Endodermal cell (in vitro differentiated cells): Measurements from ENCODE around the gene OIT3. TPM values are rescaled to one million over a fixed set of nuclear protein-coding genes. Genes with fewer than 3 reads are reported as not detected.

Source experiments
- DNase-seq: peaks from one replicate; pipeline ENCODE4 v3.0.0-alpha.2; 2017
- H3K27ac ChIP-seq: 2 replicates; pipeline ENCODE4 v1.5.1; 2013; ENCODE audit warnings: mild to moderate bottlenecking, low read depth, low read length, moderate library complexity
- H3K27me3 ChIP-seq: 2 replicates; pipeline ENCODE4 v1.6.1; 2013; ENCODE audit warnings: mild to moderate bottlenecking, low read length, moderate library complexity; ENCODE audit not compliant: insufficient read depth, control insufficient read depth, poor library complexity, severe bottlenecking
- H3K36me3 ChIP-seq: 2 replicates; pipeline ENCODE4 v1.7.0; 2013; ENCODE audit warnings: mild to moderate bottlenecking, low read length, moderate library complexity; ENCODE audit not compliant: control insufficient read depth, insufficient read depth
- H3K4me1 ChIP-seq: one replicate; pipeline ENCODE4 v1.7.0; 2013; ENCODE audit warnings: low read length; ENCODE audit not compliant: control insufficient read depth, insufficient read depth
- H3K4me3 ChIP-seq: 2 replicates; pipeline ENCODE4 v1.5.1; 2013; ENCODE audit warnings: mild to moderate bottlenecking, low read length, moderate library complexity
- H3K9ac ChIP-seq: 2 replicates; pipeline ENCODE4 v1.6.1; 2013; ENCODE audit warnings: mild to moderate bottlenecking, low read length, moderate library complexity; ENCODE audit not compliant: poor library complexity, severe bottlenecking; ENCODE audit errors: extremely low read depth
- H3K9me3 ChIP-seq: 2 replicates; pipeline ENCODE4 v1.6.1; 2013; ENCODE audit warnings: mild to moderate bottlenecking, low read length, moderate library complexity; ENCODE audit not compliant: control insufficient read depth
- H3K27ac Mint-ChIP-seq: 2 replicates; pipeline ENCODE4 v1.8.0; 2020; ENCODE audit warnings: mixed read lengths
- H3K27me3 Mint-ChIP-seq: 2 replicates; pipeline ENCODE4 v1.8.0; 2021; ENCODE audit warnings: mild to moderate bottlenecking, mixed read lengths; ENCODE audit not compliant: insufficient read depth
- H3K36me3 Mint-ChIP-seq: 2 replicates; pipeline ENCODE4 v1.8.0; 2020; ENCODE audit warnings: low read depth, mixed read lengths
- H3K4me1 Mint-ChIP-seq: 2 replicates; pipeline ENCODE4 v1.8.0; 2020; ENCODE audit warnings: mixed read lengths
- H3K4me3 Mint-ChIP-seq: 2 replicates; pipeline ENCODE4 v1.8.0; 2020; ENCODE audit warnings: mild to moderate bottlenecking, moderate library complexity, mixed read lengths
- H3K9me3 Mint-ChIP-seq: 2 replicates; pipeline ENCODE4 v1.8.0; 2020; ENCODE audit warnings: mild to moderate bottlenecking, mixed read lengths
- CTCF ChIP-seq: fragments of 200-600 bp; sonication (generic); conservative IDR thresholded peaks from 2 replicates; pipeline ENCODE4 v1.5.0; 2021; ENCODE audit warnings: antibody characterized with exemption, mild to moderate bottlenecking
- WGBS, 2 experiments: methylation state at CpG; one replicate each; pipeline versions ENCODE4 v1.1.5 to v1.1.7; 2013; ENCODE audit warnings: missing lambda C conversion rate in 2 of 2, mixed read lengths in 1 of 2; ENCODE audit not compliant: insufficient coverage in 1 of 2, insufficient read length in 1 of 2; 5-methylcytosine and 5-hydroxymethylcytosine counted together
- total RNA-seq, 2 donors: library from RNA; stranded (reverse); fragmentation: NEBNext Ultra II Directional in 1 of 2; extraction: Animal tissue kit (Norgen Biotek cat#: 25700) in 1 of 2; gene quantifications; 2 replicates in 1 of 2; 3 replicates in 1 of 2; pipeline ENCODE4 v1.2.1, GENCODE V29; 2021

The OIT3 gene
- total RNA-seq, 2 donors from 2014 or later, result 0.13 TPM; not detected in 1

DNA sequence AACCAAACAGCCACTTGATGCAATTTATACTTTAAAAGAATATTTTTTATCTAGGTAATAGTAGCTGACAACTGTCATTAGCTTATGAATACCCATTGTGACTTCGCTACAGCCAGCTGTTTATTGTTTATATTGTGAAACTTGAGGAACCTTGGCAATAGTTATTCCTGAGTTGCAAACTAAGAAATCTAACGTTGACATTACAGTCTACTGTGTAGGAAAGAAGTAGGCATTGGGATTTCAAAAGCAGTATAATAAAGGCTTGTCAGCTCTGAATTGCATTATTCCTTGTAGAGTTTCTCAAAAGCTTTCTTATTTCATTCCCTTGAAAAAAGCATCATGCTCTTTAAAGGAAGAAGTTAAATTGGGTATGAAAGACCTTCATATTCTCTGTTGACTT lies 42.7 kb upstream of the OIT3 start:
- Mint-ChIP-seq H3K4me3 (no peak overlapping the region), H3K36me3 (peaks cover 44% of the 10 kb centered on the region), H3K27me3 (no peaks in the 10 kb centered on the region), H3K4me1 (no peaks in the 10 kb centered on the region), H3K9me3 (peaks cover 28% of the 10 kb centered on the region), H3K27ac (no peak overlapping the region)
- Histone ChIP-seq H3K9ac (no peak overlapping the region), H3K27ac (no peak overlapping the region), H3K9me3 (peaks cover 31% of the 10 kb centered on the region), H3K27me3 (no peaks in the 10 kb centered on the region), H3K4me1 (no peaks in the 10 kb centered on the region), H3K4me3 (no peak overlapping the region), H3K36me3 (no peaks in the 10 kb centered on the region)
- 94 to 99% methylated on average over 2 of the region's 2 CpGs for WGBS, 2 experiments
- no peak for DNase-seq
- TF ChIP-seq CTCF, result no peak

- no peak for TF ChIP-seq CTCF
- Mint-ChIP-seq H3K36me3 (peaks cover 44% of the 10 kb centered on the region), H3K4me3 (no peak overlapping the region), H3K9me3 (peaks cover 28% of the 10 kb centered on the region), H3K27ac (no peak overlapping the region), H3K27me3 (no peaks in the 10 kb centered on the region), H3K4me1 (no peaks in the 10 kb centered on the region)
- WGBS, 2 experiments, result no CpG with 5 or more reads among the region's 1 CpG
- H3K27me3 ChIP-seq, result no peaks in the 10 kb centered on the region
- DNase-seq, result no peak
- H3K4me1 ChIP-seq, result no peaks in the 10 kb centered on the region
- H3K4me3 ChIP-seq, result no peak overlapping the region
- H3K36me3 ChIP-seq, result no peaks in the 10 kb centered on the region
- H3K9ac ChIP-seq, result no peak overlapping the region
- H3K9me3 ChIP-seq, result peaks cover 31% of the 10 kb centered on the region
- no peak overlapping the region for H3K27ac ChIP-seq
Measured at GRCh38 chr10:72851509-72851908, 42.0 kb upstream of the OIT3 start.

DNA sequence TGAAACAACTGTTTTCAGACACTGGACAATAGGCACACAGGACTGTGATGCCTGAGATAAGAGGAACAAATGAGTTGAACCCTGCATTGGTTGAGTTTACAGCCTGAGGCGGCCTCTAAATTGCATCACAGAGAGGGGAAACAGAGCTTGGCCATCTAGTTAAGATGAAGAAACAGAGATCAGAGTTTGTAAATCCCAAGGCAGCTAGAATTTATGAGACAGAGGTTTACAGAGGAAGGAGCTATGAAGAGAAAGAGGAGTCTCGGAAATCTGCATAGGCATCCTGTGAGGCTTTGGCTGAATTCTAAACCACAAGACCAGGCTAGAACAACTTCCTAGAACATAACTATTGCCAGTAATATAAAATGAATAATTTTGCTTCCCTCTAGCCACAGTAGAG lies 41.0 kb upstream of the OIT3 start:
- no peaks in the 10 kb centered on the region for H3K4me1 Mint-ChIP-seq
- peaks cover 28% of the 10 kb centered on the region for H3K9me3 Mint-ChIP-seq
- 88 to 89% methylated on average over 1 to 2 of the region's 2 CpGs for WGBS, 2 experiments
- no peak for TF ChIP-seq CTCF
- no peak overlapping the region for H3K4me3 Mint-ChIP-seq
- no peak for DNase-seq
- Histone ChIP-seq H3K4me1 (no peaks in the 10 kb centered on the region), H3K27ac (no peak overlapping the region), H3K36me3 (no peaks in the 10 kb centered on the region), H3K27me3 (no peaks in the 10 kb centered on the region), H3K9me3 (peaks cover 31% of the 10 kb centered on the region), H3K4me3 (no peak overlapping the region), H3K9ac (no peak overlapping the region)
- H3K27ac Mint-ChIP-seq, result no peak overlapping the region
- no peaks in the 10 kb centered on the region for H3K27me3 Mint-ChIP-seq
- H3K36me3 Mint-ChIP-seq, result peaks cover 44% of the 10 kb centered on the region
